Thyroid gland (tissue), 4 donors: ENCODE data around the gene COPE. TPM values are rescaled to one million over a fixed set of nuclear protein-coding genes. Genes with fewer than 3 reads are reported as not detected.

Experiments used
- DNase-seq, 2 donors: peaks; one replicate each; pipeline ENCODE4 v3.0.0-alpha.2; 2019
- H3K27ac ChIP-seq, 3 donors: fragments of 200-600 bp; sonication (generic); 1 replicate in 2 of 3; 2 replicates in 1 of 3; pipeline ENCODE4 v1.5.1; 2016 to 2019; ENCODE audit warnings: mild to moderate bottlenecking in 1 of 3, moderate library complexity in 1 of 3
- H3K27me3 ChIP-seq: fragments of 200-600 bp; sonication (generic); one replicate; pipeline ENCODE4 v1.5.1; 2019
- H3K36me3 ChIP-seq, 2 donors: fragments of 200-600 bp; sonication (generic); one replicate each; pipeline ENCODE4 v1.5.1; 2016 to 2019
- H3K4me1 ChIP-seq, 2 donors: fragments of 200-600 bp; sonication (generic); one replicate each; pipeline ENCODE4 v1.5.1; 2017 to 2019
- H3K4me3 ChIP-seq, 3 donors: fragments of 200-600 bp; sonication (generic); replicated peaks in 1 of 3; 1 replicate in 2 of 3; 2 replicates in 1 of 3; pipeline ENCODE4 v1.5.1; 2016; ENCODE audit warnings: mild to moderate bottlenecking in 1 of 3
- H3K9me3 ChIP-seq: fragments of 200-600 bp; sonication (generic); one replicate; pipeline ENCODE4 v1.5.1; 2017
- CTCF ChIP-seq, 6 experiments: fragments of 200-600 bp in 3 of 6; fragments of 450-650 bp in 3 of 6; sonication (generic) in 3 of 6; IDR thresholded peaks; one replicate each; pipeline ENCODE4 v1.5.1; 2016 to 2019; ENCODE audit warnings: antibody characterized with exemption in 6 of 6, mild to moderate bottlenecking in 2 of 6, inconsistent platforms in 1 of 6, moderate library complexity in 1 of 6
- POLR2A ChIP-seq, 2 donors: fragments of 450-650 bp; IDR thresholded peaks; one replicate each; pipeline ENCODE4 v1.6.1; 2017; ENCODE audit warnings: antibody characterized with exemption in 2 of 2, mild to moderate bottlenecking in 2 of 2, moderate library complexity in 1 of 2
- WGBS, 2 donors: methylation state at CpG; one replicate each; pipeline ENCODE4 v1.1.5; 2017; 5-methylcytosine and 5-hydroxymethylcytosine counted together
- intact Hi-C: fragments of 100-400 bp; cut with DNase I; formaldehyde crosslinking; loops from one replicate; pipeline ENCODE4 v1.15.1; 2023
- total RNA-seq, 4 donors: library from RNA; depleted of rRNA; stranded (reverse); fragments of >200 nt; gene quantifications; one replicate each; pipeline ENCODE4 v1.2.3, GENCODE V29; 2016

The COPE gene
- total RNA-seq, 4 donors from 2014 or later = 192 to 405 (median 329) TPM

- 89 to 91% methylated on average over 7 of the region's 7 CpGs for WGBS, 2 donors
These were observed 47.6 kb downstream of the COPE start for GRCh38 chr19:18871543-18871942.

GRCh38 chr19:18870531-18871172 is 48.5 kb downstream of the COPE start:
- no peak for TF ChIP-seq POLR2A (IDR thresholded peaks at IDR 0.05)
- no peak for TF ChIP-seq CTCF (IDR thresholded peaks at IDR 0.05)
- no peak overlapping the region for H3K4me3 ChIP-seq
- peaks cover 0 to 4% of the 10 kb centered on the region in 2 donors for H3K4me1 ChIP-seq
- no peak for DNase-seq
- H3K27ac ChIP-seq = no peak overlapping the region
- intact Hi-C loops = no loop called here
- H3K9me3 ChIP-seq = no peaks in the 10 kb centered on the region
- H3K36me3 ChIP-seq = peaks cover 23 to 27% of the 10 kb centered on the region in 2 donors
- 53 to 64% methylated on average over 19 to 25 of the region's 25 CpGs for WGBS, 2 donors
- H3K27me3 ChIP-seq = no peaks in the 10 kb centered on the region

More at GRCh38 chr19:18871543-18871942, 47.6 kb downstream of the COPE start:
- Histone ChIP-seq H3K4me1 (peaks cover 0 to 4% of the 10 kb centered on the region in 2 donors), H3K36me3 (peaks cover 14 to 18% of the 10 kb centered on the region in 2 donors), H3K27ac (no peak overlapping the region), H3K9me3 (no peaks in the 10 kb centered on the region), H3K4me3 (no peak overlapping the region), H3K27me3 (no peaks in the 10 kb centered on the region)
- intact Hi-C loops = no loop called here
- DNase-seq = no peak
- TF ChIP-seq POLR2A (IDR thresholded peaks at IDR 0.05) = no peak
- no peak for TF ChIP-seq CTCF (IDR thresholded peaks at IDR 0.05)

DNA sequence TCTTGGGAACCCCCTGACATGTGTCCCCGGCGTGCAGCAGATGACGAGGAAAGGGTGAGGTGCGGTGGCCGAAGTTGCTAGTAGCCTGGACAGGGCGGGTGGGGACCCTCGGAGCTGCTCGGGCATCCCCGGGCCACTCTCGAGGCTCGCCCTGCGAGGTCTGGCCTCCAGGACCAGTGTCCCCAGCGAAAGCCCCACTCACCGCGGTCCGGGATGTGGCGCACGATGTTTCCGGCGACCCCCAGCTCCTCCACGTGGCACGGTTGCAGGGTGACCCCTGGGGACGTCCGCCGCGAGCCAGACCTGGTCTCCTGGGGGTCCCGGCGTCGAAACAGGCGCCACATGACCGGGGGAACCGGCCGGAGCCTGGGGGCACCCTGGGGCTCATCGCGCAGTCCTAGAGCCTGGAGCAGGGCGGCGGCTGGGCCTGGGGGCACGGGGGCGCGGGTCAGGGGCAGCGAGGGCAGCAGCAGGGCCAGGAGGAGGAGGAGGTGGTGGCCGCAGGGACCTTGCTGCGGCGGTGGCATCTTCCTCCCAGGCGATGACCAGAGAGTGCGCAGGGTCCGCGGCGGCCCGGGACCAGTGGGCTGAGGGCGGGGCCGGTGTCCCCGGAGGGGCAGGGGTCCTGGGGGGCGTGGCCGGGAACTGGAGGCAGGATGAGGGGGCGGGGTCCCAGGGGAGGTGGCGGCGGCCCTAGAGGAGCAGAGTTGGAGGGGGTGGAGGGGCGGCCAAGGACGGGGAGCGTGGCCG is 49.2 kb downstream of the COPE start:
- Histone ChIP-seq H3K4me1 (peaks cover 0 to 4% of the 10 kb centered on the region in 2 donors), H3K9me3 (no peaks in the 10 kb centered on the region), H3K4me3 (no peak overlapping the region), H3K27me3 (no peaks in the 10 kb centered on the region), H3K36me3 (peaks cover 30 to 34% of the 10 kb centered on the region in 2 donors), H3K27ac (no peak overlapping the region)
- intact Hi-C loops = no loop called here
- WGBS, 2 donors = 55 to 58% methylated on average over 11 to 34 of the region's 62 CpGs
- TF ChIP-seq POLR2A (IDR thresholded peaks at IDR 0.05) (no peak), CTCF (IDR thresholded peaks at IDR 0.05) (no peak)
- DNase-seq = no peak

- no peak for DNase-seq
- H3K9me3 ChIP-seq = no peaks in the 10 kb centered on the region
- no peak overlapping the region for H3K4me3 ChIP-seq
- no peaks in the 10 kb centered on the region for H3K27me3 ChIP-seq
- peaks cover 0 to 4% of the 10 kb centered on the region in 2 donors for H3K4me1 ChIP-seq
- 59 to 61% methylated on average over 19 to 25 of the region's 71 CpGs for WGBS, 2 donors
- H3K27ac ChIP-seq = no peak overlapping the region
- H3K36me3 ChIP-seq = peaks cover 36 to 41% of the 10 kb centered on the region in 2 donors
- intact Hi-C loops = no loop called here
- TF ChIP-seq POLR2A (IDR thresholded peaks at IDR 0.05) (no peak), CTCF (IDR thresholded peaks at IDR 0.05) (no peak)
These were observed 50.1 kb downstream of the COPE start for GRCh38 chr19:18869023-18869618.
